MM.1S (cell line): ENCODE data around the gene PRRT3.

ENCODE experiments used
- EZH2 ChIP-seq: fragments of 300-600 bp; sonication (generic); optimal IDR thresholded peaks from 2 replicates; pipeline ENCODE3; 2017; ENCODE audit warnings: low read depth, mild to moderate bottlenecking, antibody characterized with exemption, low read length, mixed read lengths
- EZH2phosphoT487 ChIP-seq: fragments of 300-600 bp; sonication (generic); IDR thresholded peaks from 2 replicates; pipeline ENCODE4 v1.6.1; 2018; ENCODE audit warnings: antibody characterized with exemption, low read length
- TF ChIP-seq, protein P1 (sequence below): fragments of 300-600 bp; sonication (generic); IDR thresholded peaks from 2 replicates; pipeline ENCODE4 v1.5.1; 2016; ENCODE audit warnings: antibody characterized with exemption, low read length, mixed read lengths

GRCh38 chr3:9902372-9903237, 49.6 kb downstream of the PRRT3 start, which contains the start of gene IL17RE:
- TF ChIP-seq, protein P1, sequence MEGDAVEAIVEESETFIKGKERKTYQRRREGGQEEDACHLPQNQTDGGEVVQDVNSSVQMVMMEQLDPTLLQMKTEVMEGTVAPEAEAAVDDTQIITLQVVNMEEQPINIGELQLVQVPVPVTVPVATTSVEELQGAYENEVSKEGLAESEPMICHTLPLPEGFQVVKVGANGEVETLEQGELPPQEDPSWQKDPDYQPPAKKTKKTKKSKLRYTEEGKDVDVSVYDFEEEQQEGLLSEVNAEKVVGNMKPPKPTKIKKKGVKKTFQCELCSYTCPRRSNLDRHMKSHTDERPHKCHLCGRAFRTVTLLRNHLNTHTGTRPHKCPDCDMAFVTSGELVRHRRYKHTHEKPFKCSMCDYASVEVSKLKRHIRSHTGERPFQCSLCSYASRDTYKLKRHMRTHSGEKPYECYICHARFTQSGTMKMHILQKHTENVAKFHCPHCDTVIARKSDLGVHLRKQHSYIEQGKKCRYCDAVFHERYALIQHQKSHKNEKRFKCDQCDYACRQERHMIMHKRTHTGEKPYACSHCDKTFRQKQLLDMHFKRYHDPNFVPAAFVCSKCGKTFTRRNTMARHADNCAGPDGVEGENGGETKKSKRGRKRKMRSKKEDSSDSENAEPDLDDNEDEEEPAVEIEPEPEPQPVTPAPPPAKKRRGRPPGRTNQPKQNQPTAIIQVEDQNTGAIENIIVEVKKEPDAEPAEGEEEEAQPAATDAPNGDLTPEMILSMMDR, result no peak
- TF ChIP-seq EZH2, result no peak
- no peak for TF ChIP-seq EZH2phosphoT487
